ENCODE measurements around the gene A1BG. TPM values are rescaled to one million over a fixed set of nuclear protein-coding genes. Genes with fewer than 3 reads are reported as not detected.
A peak's percentile ranks its signal among the peaks of the same experiment; 100 is the strongest.

Gene A1BG
- total and polyA plus RNA-seq, 7 donors: 1.9 to 23.4 (median 14.3) TPM

DNA sequence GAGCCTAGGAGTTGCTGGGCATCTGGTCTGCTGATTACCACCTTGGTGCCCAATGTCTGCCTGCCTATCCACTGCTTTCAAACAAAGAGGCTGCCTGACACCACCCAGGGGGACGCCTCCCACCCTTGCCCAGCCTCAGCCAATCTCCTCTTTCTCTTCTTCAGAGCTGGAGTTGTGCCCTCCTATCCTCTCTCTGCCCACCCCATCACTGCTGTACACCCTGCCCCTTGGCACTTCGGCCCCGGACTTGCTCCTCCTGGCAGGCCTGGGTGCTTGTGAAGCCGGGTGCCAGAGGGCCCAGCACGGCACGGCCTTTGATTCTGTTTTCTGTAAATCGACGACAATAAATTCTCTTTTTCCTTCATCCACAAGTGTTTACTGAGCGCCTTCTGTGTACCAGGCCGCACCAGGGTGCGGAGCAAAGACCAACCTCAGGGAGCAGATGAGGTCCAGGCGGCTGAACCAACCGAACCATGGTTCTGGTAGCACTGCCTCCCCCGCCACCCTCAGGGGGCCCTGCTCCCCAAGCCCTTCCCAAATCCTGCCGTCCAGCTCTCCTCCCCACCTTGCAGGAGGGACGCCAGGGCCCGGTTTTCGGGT, 47.1 kb upstream of the A1BG start:
- Histone ChIP-seq H3K27ac (peak overlapping the region; percentile 38 to 78 (median 58)), H3K9me3 (no peaks in the 10 kb centered on the region), H3K4me1 (peaks cover 0 to 29% (median 25%) of the 10 kb centered on the region in 4 donors), H3K36me3 (peaks cover 0 to 1% (median 0%) of the 10 kb centered on the region in 4 donors), H3K4me3 (peak overlapping the region; percentile 47 to 66 (median 58)), H3K27me3 (peaks cover 9 to 28% (median 23%) of the 10 kb centered on the region in 3 donors)
- TF ChIP-seq EP300 (IDR thresholded peaks at IDR 0.05) (no peak), POLR2A (IDR thresholded peaks at IDR 0.05) (no peak), POLR2AphosphoS5 (IDR thresholded peaks at IDR 0.05) (no peak)
- TF ChIP-seq, protein P1, sequence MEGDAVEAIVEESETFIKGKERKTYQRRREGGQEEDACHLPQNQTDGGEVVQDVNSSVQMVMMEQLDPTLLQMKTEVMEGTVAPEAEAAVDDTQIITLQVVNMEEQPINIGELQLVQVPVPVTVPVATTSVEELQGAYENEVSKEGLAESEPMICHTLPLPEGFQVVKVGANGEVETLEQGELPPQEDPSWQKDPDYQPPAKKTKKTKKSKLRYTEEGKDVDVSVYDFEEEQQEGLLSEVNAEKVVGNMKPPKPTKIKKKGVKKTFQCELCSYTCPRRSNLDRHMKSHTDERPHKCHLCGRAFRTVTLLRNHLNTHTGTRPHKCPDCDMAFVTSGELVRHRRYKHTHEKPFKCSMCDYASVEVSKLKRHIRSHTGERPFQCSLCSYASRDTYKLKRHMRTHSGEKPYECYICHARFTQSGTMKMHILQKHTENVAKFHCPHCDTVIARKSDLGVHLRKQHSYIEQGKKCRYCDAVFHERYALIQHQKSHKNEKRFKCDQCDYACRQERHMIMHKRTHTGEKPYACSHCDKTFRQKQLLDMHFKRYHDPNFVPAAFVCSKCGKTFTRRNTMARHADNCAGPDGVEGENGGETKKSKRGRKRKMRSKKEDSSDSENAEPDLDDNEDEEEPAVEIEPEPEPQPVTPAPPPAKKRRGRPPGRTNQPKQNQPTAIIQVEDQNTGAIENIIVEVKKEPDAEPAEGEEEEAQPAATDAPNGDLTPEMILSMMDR (IDR thresholded peaks at IDR 0.05): no peak
- WGBS, 2 donors: 61 to 64% methylated on average over 18 of the region's 18 CpGs
- intact Hi-C loops (cut with DNase I): loop anchor here (2.0 kb wide), 1 partner anchor 38 kb away; the partner anchor contains the start of gene ZNF497
- peak; percentile 59 for DNase-seq

GRCh38 chr19:58399903-58400302, 46.6 kb upstream of the A1BG start:
- Histone ChIP-seq H3K36me3 (peaks cover 0 to 6% (median 3%) of the 10 kb centered on the region in 4 donors), H3K27me3 (peaks cover 9 to 31% (median 26%) of the 10 kb centered on the region in 3 donors), H3K4me3 (peak overlapping the region in 1 of 4 donors; percentile 63), H3K27ac (no peak overlapping the region), H3K9me3 (no peaks in the 10 kb centered on the region), H3K4me1 (peaks cover 0 to 29% (median 25%) of the 10 kb centered on the region in 4 donors)
- no peak for TF ChIP-seq EP300 (IDR thresholded peaks at IDR 0.05)
- TF ChIP-seq, protein P1 (IDR thresholded peaks at IDR 0.05): no peak
- no peak for TF ChIP-seq POLR2A (IDR thresholded peaks at IDR 0.05)
- no peak for TF ChIP-seq POLR2AphosphoS5 (IDR thresholded peaks at IDR 0.05)
- intact Hi-C loops (cut with DNase I): loop anchor here (2.0 kb wide), 1 partner anchor 37 kb away; the partner anchor contains the start of gene ZNF497
- 88 to 94% methylated on average over 3 of the region's 3 CpGs for WGBS, 2 donors
- no peak for DNase-seq

GRCh38 chr19:58398545-58398944, 45.3 kb upstream of the A1BG start:
- 93 to 95% methylated on average over 6 of the region's 6 CpGs for WGBS, 2 donors
- intact Hi-C loops (cut with DNase I): no loop called here
- no peaks in the 10 kb centered on the region for H3K9me3 ChIP-seq
- H3K27me3 ChIP-seq: peaks cover 9 to 31% (median 26%) of the 10 kb centered on the region in 3 donors
- peaks cover 0 to 29% (median 25%) of the 10 kb centered on the region in 4 donors for H3K4me1 ChIP-seq
- H3K4me3 ChIP-seq: no peak overlapping the region
- no peak overlapping the region for H3K27ac ChIP-seq
- no peak for TF ChIP-seq POLR2AphosphoS5 (IDR thresholded peaks at IDR 0.05)
- no peak for TF ChIP-seq POLR2A (IDR thresholded peaks at IDR 0.05)
- TF ChIP-seq, protein P1 (IDR thresholded peaks at IDR 0.05): no peak
- no peak for TF ChIP-seq EP300 (IDR thresholded peaks at IDR 0.05)
- DNase-seq: peak; percentile 46
- peaks cover 0 to 20% (median 16%) of the 10 kb centered on the region in 4 donors for H3K36me3 ChIP-seq

DNA sequence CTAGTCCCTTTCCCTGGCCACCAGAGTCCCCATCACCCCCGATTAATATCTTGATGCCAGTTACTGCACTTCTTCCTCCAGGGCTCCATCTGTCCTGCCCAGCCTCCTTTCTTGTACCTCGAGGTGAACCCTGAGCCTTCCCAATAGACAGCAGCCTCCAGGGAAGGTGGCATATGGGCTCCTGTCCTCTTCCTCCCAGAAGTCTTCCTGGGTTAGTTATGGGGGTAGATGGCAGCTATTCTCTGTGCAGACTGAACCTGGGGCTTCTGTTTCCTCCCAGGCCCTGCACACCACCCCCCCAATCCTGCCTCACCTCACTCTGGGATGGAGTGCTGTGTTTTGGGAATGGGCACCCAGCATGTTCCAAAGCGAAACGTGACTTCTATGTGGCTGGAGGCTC, 44.8 kb upstream of the A1BG start:
- H3K4me3 ChIP-seq: no peak overlapping the region
- H3K36me3 ChIP-seq: peaks cover 0 to 24% (median 20%) of the 10 kb centered on the region in 4 donors
- H3K27me3 ChIP-seq: peaks cover 9 to 31% (median 26%) of the 10 kb centered on the region in 3 donors
- H3K9me3 ChIP-seq: no peaks in the 10 kb centered on the region
- DNase-seq: peak; percentile 32
- TF ChIP-seq, protein P1 (IDR thresholded peaks at IDR 0.05): no peak
- TF ChIP-seq POLR2AphosphoS5 (IDR thresholded peaks at IDR 0.05) (no peak), POLR2A (IDR thresholded peaks at IDR 0.05) (no peak), EP300 (IDR thresholded peaks at IDR 0.05) (no peak)
- intact Hi-C loops (cut with DNase I): no loop called here
- H3K4me1 ChIP-seq: peaks cover 0 to 29% (median 25%) of the 10 kb centered on the region in 4 donors
- 80 to 81% methylated on average over 4 of the region's 4 CpGs for WGBS, 2 donors
- H3K27ac ChIP-seq: no peak overlapping the region

All from sigmoid colon (tissue), 7 donors.